Esophagus squamous epithelium (tissue), 5 donors: ENCODE results near the gene SLC6A9. TPM values are rescaled to one million over a fixed set of nuclear protein-coding genes. Genes with fewer than 3 reads are reported as not detected.
A peak's percentile ranks its signal among the peaks of the same experiment; 100 is the strongest.

Source experiments
- DNase-seq: peaks from one replicate; lab custom pipeline; 2025; lab: John Stamatoyannopoulos, UW
- H3K27ac ChIP-seq, 4 donors: fragments of 200-600 bp; sonication (generic); one replicate each; pipeline ENCODE4 v1.5.1; 2016 to 2019; ENCODE audit warnings: mild to moderate bottlenecking in 1 of 4
- H3K27me3 ChIP-seq, 4 donors: fragments of 200-600 bp; sonication (generic); 1 replicate in 3 of 4; 2 replicates in 1 of 4; pipeline versions ENCODE4 v1.5.1 to v1.6.0; 2017 to 2021; ENCODE audit warnings: antibody characterized with exemption in 1 of 4
- H3K36me3 ChIP-seq, 3 donors: fragments of 200-600 bp; sonication (generic); one replicate each; pipeline ENCODE4 v1.5.1; 2016 to 2019
- H3K4me1 ChIP-seq, 3 donors: fragments of 200-600 bp; sonication (generic); one replicate each; pipeline ENCODE4 v1.5.1; 2017 to 2019
- H3K4me3 ChIP-seq, 4 donors: fragments of 200-600 bp; sonication (generic); 1 replicate in 3 of 4; 2 replicates in 1 of 4; pipeline ENCODE4 v1.5.1; 2016 to 2019; ENCODE audit warnings: mild to moderate bottlenecking in 2 of 4, moderate library complexity in 1 of 4
- H3K9me3 ChIP-seq, 3 donors: fragments of 200-600 bp; sonication (generic); one replicate each; pipeline ENCODE4 v1.5.1; 2016 to 2019
- CTCF ChIP-seq, 6 experiments: fragments of 450-650 bp in 4 of 6; fragments of 200-600 bp in 2 of 6; sonication (generic) in 2 of 6; IDR thresholded peaks; one replicate each; pipeline ENCODE4 v1.5.1; 2016 to 2019; ENCODE audit warnings: antibody characterized with exemption in 6 of 6, mild to moderate bottlenecking in 4 of 6, moderate library complexity in 4 of 6
- POLR2A ChIP-seq, 4 donors: fragments of 450-650 bp; IDR thresholded peaks; one replicate each; pipeline ENCODE4 v1.6.1; 2017; ENCODE audit warnings: antibody characterized with exemption in 4 of 4, mild to moderate bottlenecking in 4 of 4, moderate library complexity in 3 of 4
- WGBS, 2 donors: methylation state at CpG; one replicate each; pipeline ENCODE4 v1.1.5; 2018; 5-methylcytosine and 5-hydroxymethylcytosine counted together
- intact Hi-C: fragments of 100-400 bp; cut with DNase I; formaldehyde crosslinking; loops from one replicate; pipeline ENCODE4 v1.15.0; 2022
- total RNA-seq, 4 donors: library from RNA; depleted of rRNA; stranded (reverse); fragments of >200 nt; gene quantifications; one replicate each; pipeline ENCODE4 v1.1.0, GENCODE V29; 2016
- donor health status: DM: yes; HTN: yes; CAD: no.

SLC6A9 gene
- total RNA-seq, 4 donors from 2014 or later = 10.4 to 40.0 (median 23.2) TPM

GRCh38 chr1:44012941-44013609 is 18.2 kb downstream of the SLC6A9 start:
- peaks cover 0 to 47% (median 0%) of the 10 kb centered on the region in 3 donors for H3K36me3 ChIP-seq
- TF ChIP-seq CTCF (IDR thresholded peaks at IDR 0.05) (no peak), POLR2A (IDR thresholded peaks at IDR 0.05) (no peak)

GRCh38 chr1:44012404-44012803 is 18.9 kb downstream of the SLC6A9 start:
- H3K4me1 ChIP-seq = peaks cover 5 to 55% (median 14%) of the 10 kb centered on the region in 3 donors
- intact Hi-C loops = no loop called here
- H3K9me3 ChIP-seq = no peaks in the 10 kb centered on the region
- H3K36me3 ChIP-seq = peaks cover 0 to 47% (median 0%) of the 10 kb centered on the region in 3 donors
- H3K27ac ChIP-seq = no peak overlapping the region
- TF ChIP-seq POLR2A (IDR thresholded peaks at IDR 0.05) = no peak
- no peak for TF ChIP-seq CTCF (IDR thresholded peaks at IDR 0.05)
- 29 to 58% methylated on average over 1 to 2 of the region's 2 CpGs for WGBS, 2 donors
- DNase-seq = no peak
- no peaks in the 10 kb centered on the region for H3K27me3 ChIP-seq
- no peak overlapping the region for H3K4me3 ChIP-seq

More at GRCh38 chr1:44012941-44013609, 18.2 kb downstream of the SLC6A9 start:
- peak overlapping the region in 2 of 4 donors; percentile 73 to 82 for H3K27ac ChIP-seq
- no peak for DNase-seq
- no peaks in the 10 kb centered on the region for H3K9me3 ChIP-seq
- 50 to 83% methylated on average over 1 to 2 of the region's 13 CpGs for WGBS, 2 donors
- intact Hi-C loops = no loop called here
- H3K4me3 ChIP-seq = no peak overlapping the region
- no peaks in the 10 kb centered on the region for H3K27me3 ChIP-seq
- peaks cover 5 to 55% (median 14%) of the 10 kb centered on the region in 3 donors for H3K4me1 ChIP-seq

GRCh38 chr1:44010935-44011471 is 20.3 kb downstream of the SLC6A9 start:
- intact Hi-C loops = no loop called here
- DNase-seq = no peak
- Histone ChIP-seq H3K27me3 (no peaks in the 10 kb centered on the region), H3K27ac (no peak overlapping the region), H3K9me3 (no peaks in the 10 kb centered on the region), H3K4me3 (no peak overlapping the region), H3K4me1 (peaks cover 6 to 55% (median 14%) of the 10 kb centered on the region in 3 donors), H3K36me3 (peaks cover 0 to 54% (median 0%) of the 10 kb centered on the region in 3 donors)
- TF ChIP-seq CTCF (IDR thresholded peaks at IDR 0.05) (no peak), POLR2A (IDR thresholded peaks at IDR 0.05) (no peak)
- no CpG with 5 or more reads among the region's 11 CpGs for WGBS, 2 donors

GRCh38 chr1:44008259-44008658 is 23.0 kb downstream of the SLC6A9 start:
- H3K4me3 ChIP-seq = no peak overlapping the region
- H3K27ac ChIP-seq = no peak overlapping the region
- H3K4me1 ChIP-seq = peaks cover 0 to 33% (median 7%) of the 10 kb centered on the region in 3 donors
- no peaks in the 10 kb centered on the region for H3K9me3 ChIP-seq
- 67 to 88% methylated on average over 4 to 6 of the region's 12 CpGs for WGBS, 2 donors
- no peak for DNase-seq
- intact Hi-C loops = no loop called here
- no peaks in the 10 kb centered on the region for H3K27me3 ChIP-seq
- no peak for TF ChIP-seq CTCF (IDR thresholded peaks at IDR 0.05)
- TF ChIP-seq POLR2A (IDR thresholded peaks at IDR 0.05) = no peak
- H3K36me3 ChIP-seq = peaks cover 0 to 66% (median 0%) of the 10 kb centered on the region in 3 donors

- H3K27ac ChIP-seq = no peak overlapping the region
- H3K36me3 ChIP-seq = peaks cover 0 to 87% (median 0%) of the 10 kb centered on the region in 3 donors
- H3K9me3 ChIP-seq = no peaks in the 10 kb centered on the region
- no peak for DNase-seq
- TF ChIP-seq CTCF (IDR thresholded peaks at IDR 0.05) = peak in 1 of 6 experiments; percentile 8
- no peak for TF ChIP-seq POLR2A (IDR thresholded peaks at IDR 0.05)
- 90 to 93% methylated on average over 4 to 5 of the region's 14 CpGs for WGBS, 2 donors
- peaks cover 0 to 14% (median 4%) of the 10 kb centered on the region in 3 donors for H3K4me1 ChIP-seq
- H3K4me3 ChIP-seq = no peak overlapping the region
- no peaks in the 10 kb centered on the region for H3K27me3 ChIP-seq
- intact Hi-C loops = loop anchor here (5.0 kb wide), 1 partner anchor 35 kb away; no protein-coding TSS in a partner anchor
Observed at GRCh38 chr1:44002606-44003157, 28.6 kb downstream of the SLC6A9 start.
